Nephron (organoid): Measurements from ENCODE around the gene DLGAP1.

Experiments used
- H3K27ac Mint-ChIP-seq, 3 experiments: 2 replicates each; pipeline ENCODE4 v1.8.0; 2020; ENCODE audit warnings: mixed read lengths in 3 of 3, mild to moderate bottlenecking in 2 of 3, moderate library complexity in 1 of 3
- H3K27me3 Mint-ChIP-seq: 2 replicates; pipeline ENCODE4 v1.8.0; 2021; ENCODE audit warnings: low read depth, mild to moderate bottlenecking, moderate library complexity, mixed read lengths
- H3K36me3 Mint-ChIP-seq: 2 replicates; pipeline ENCODE4 v1.8.0; 2020; ENCODE audit warnings: low read depth, mixed read lengths
- H3K4me1 Mint-ChIP-seq: 2 replicates; pipeline ENCODE4 v1.8.0; 2020; ENCODE audit warnings: mixed read lengths
- H3K4me3 Mint-ChIP-seq, 3 experiments: 2 replicates each; pipeline ENCODE4 v1.8.0; 2020; ENCODE audit warnings: mild to moderate bottlenecking in 3 of 3, mixed read lengths in 3 of 3, moderate library complexity in 2 of 3
- H3K9me3 Mint-ChIP-seq: 2 replicates; pipeline ENCODE4 v1.8.0; 2020; ENCODE audit warnings: mixed read lengths
- CTCF ChIP-seq, 3 experiments: fragments of 200-600 bp; sonication (generic); IDR thresholded peaks; one replicate each; pipeline ENCODE4 v1.5.0; 2021; ENCODE audit warnings: antibody characterized with exemption in 3 of 3; ENCODE audit not compliant: unreplicated experiment in 3 of 3

DLGAP1 gene

GRCh38 chr18:4084382-4084900 is 370.7 kb downstream of the DLGAP1 start:
- H3K4me1 Mint-ChIP-seq, result no peaks in the 10 kb centered on the region
- H3K4me3 Mint-ChIP-seq, result no peak overlapping the region
- no peaks in the 10 kb centered on the region for H3K27me3 Mint-ChIP-seq
- no peak for TF ChIP-seq CTCF (IDR thresholded peaks at IDR 0.05; ENCODE audit: unreplicated experiment in 3 of 3)
- no peak overlapping the region for H3K27ac Mint-ChIP-seq
- no peaks in the 10 kb centered on the region for H3K36me3 Mint-ChIP-seq
- peaks cover 15% of the 10 kb centered on the region for H3K9me3 Mint-ChIP-seq

GRCh38 chr18:4078246-4078645 is 376.9 kb downstream of the DLGAP1 start:
- no peak for TF ChIP-seq CTCF (IDR thresholded peaks at IDR 0.05; ENCODE audit: unreplicated experiment in 3 of 3)
- Mint-ChIP-seq H3K4me1 (no peaks in the 10 kb centered on the region), H3K27ac (no peak overlapping the region), H3K9me3 (no peaks in the 10 kb centered on the region), H3K27me3 (no peaks in the 10 kb centered on the region), H3K36me3 (no peaks in the 10 kb centered on the region), H3K4me3 (no peak overlapping the region)

GRCh38 chr18:4077721-4078120 is 377.4 kb downstream of the DLGAP1 start:
- no peak overlapping the region for H3K27ac Mint-ChIP-seq
- H3K36me3 Mint-ChIP-seq, result no peaks in the 10 kb centered on the region
- no peaks in the 10 kb centered on the region for H3K9me3 Mint-ChIP-seq
- no peaks in the 10 kb centered on the region for H3K4me1 Mint-ChIP-seq
- H3K4me3 Mint-ChIP-seq, result no peak overlapping the region
- no peaks in the 10 kb centered on the region for H3K27me3 Mint-ChIP-seq
- TF ChIP-seq CTCF (IDR thresholded peaks at IDR 0.05; ENCODE audit: unreplicated experiment in 3 of 3), result no peak

- H3K27ac Mint-ChIP-seq, result no peak overlapping the region
- no peaks in the 10 kb centered on the region for H3K4me1 Mint-ChIP-seq
- H3K4me3 Mint-ChIP-seq, result no peak overlapping the region
- H3K9me3 Mint-ChIP-seq, result no peaks in the 10 kb centered on the region
- H3K27me3 Mint-ChIP-seq, result no peaks in the 10 kb centered on the region
- no peaks in the 10 kb centered on the region for H3K36me3 Mint-ChIP-seq
- TF ChIP-seq CTCF (IDR thresholded peaks at IDR 0.05; ENCODE audit: unreplicated experiment in 3 of 3), result no peak
Observed at GRCh38 chr18:4077204-4077603, 377.9 kb downstream of the DLGAP1 start.

GRCh38 chr18:4074647-4075046 is 380.5 kb downstream of the DLGAP1 start:
- H3K27me3 Mint-ChIP-seq, result no peaks in the 10 kb centered on the region
- H3K9me3 Mint-ChIP-seq, result no peaks in the 10 kb centered on the region
- H3K4me3 Mint-ChIP-seq, result no peak overlapping the region
- H3K36me3 Mint-ChIP-seq, result no peaks in the 10 kb centered on the region
- H3K27ac Mint-ChIP-seq, result no peak overlapping the region
- H3K4me1 Mint-ChIP-seq, result no peaks in the 10 kb centered on the region
- no peak for TF ChIP-seq CTCF (IDR thresholded peaks at IDR 0.05; ENCODE audit: unreplicated experiment in 3 of 3)

- H3K27me3 Mint-ChIP-seq, result no peaks in the 10 kb centered on the region
- no peaks in the 10 kb centered on the region for H3K4me1 Mint-ChIP-seq
- no peaks in the 10 kb centered on the region for H3K36me3 Mint-ChIP-seq
- H3K27ac Mint-ChIP-seq, result no peak overlapping the region
- H3K9me3 Mint-ChIP-seq, result peaks cover 12% of the 10 kb centered on the region
- H3K4me3 Mint-ChIP-seq, result no peak overlapping the region
- no peak for TF ChIP-seq CTCF (IDR thresholded peaks at IDR 0.05; ENCODE audit: unreplicated experiment in 3 of 3)
Observed at GRCh38 chr18:4069183-4069582, 385.9 kb downstream of the DLGAP1 start.
